ENCODE results near the gene PALLD. TPM values are rescaled to one million over a fixed set of nuclear protein-coding genes. Genes with fewer than 3 reads are reported as not detected.

Gene PALLD
- total RNA-seq, 1 experiment from 2014 or later, result 18.3 TPM

DNA sequence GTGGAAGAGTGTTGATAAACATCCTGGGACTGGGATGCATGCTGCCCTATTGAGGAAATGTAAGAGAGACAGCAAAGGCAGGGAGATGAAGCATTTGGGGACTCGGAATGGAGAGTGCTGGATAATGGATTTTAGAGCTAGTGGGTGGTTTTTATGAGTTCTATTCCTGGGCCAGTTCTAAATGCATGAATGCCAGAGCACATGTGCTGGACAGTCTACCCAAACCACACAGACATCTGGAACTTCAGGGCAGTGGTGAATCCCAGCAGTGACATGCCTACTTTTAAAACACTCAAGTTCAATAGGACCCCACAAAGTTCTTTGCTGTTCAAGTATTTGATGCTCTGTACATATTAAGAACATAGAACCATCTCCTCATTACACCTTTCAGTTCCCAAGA is 379.3 kb downstream of the PALLD start:
- Mint-ChIP-seq H3K27me3 (ENCODE audit: low read depth) (peaks cover 37% of the 10 kb centered on the region), H3K36me3 (ENCODE audit: insufficient read depth in 1 of 3, low read depth in 3 of 3) (peaks cover 0 to 2% (median 0%) of the 10 kb centered on the region in 3 experiments; a peak in 2 of 7 replicates), H3K4me3 (no peak overlapping the region), H3K27ac (no peak overlapping the region; a peak in 1 of 7 replicates), H3K9me3 (no peaks in the 10 kb centered on the region), H3K4me1 (peaks cover 17 to 19% of the 10 kb centered on the region in 2 experiments)
- Histone ChIP-seq H4K20me1 (ENCODE audit: control insufficient read depth, insufficient read depth, insufficient read length) (no peaks in the 10 kb centered on the region), H3K23ac (ENCODE audit: insufficient read length, low read depth, low read length) (no peak overlapping the region), H3K4me1 (ENCODE audit: insufficient read depth, low read length) (no peaks in the 10 kb centered on the region), H2BK120ac (ENCODE audit: low read depth, low read length, poor library complexity, severe bottlenecking) (no peak overlapping the region), H3K18ac (ENCODE audit: insufficient read length, low read depth, low read length) (no peak overlapping the region), H4K5ac (ENCODE audit: insufficient read length, low read depth, low read length) (no peak overlapping the region), H3K27ac (ENCODE audit: insufficient read length, low read depth, low read length) (no peak overlapping the region), H3K14ac (ENCODE audit: insufficient read depth, low read length) (no peak overlapping the region), H2BK5ac (ENCODE audit: insufficient read length, low read length) (no peak overlapping the region), H3K9me3 (ENCODE audit: control insufficient read depth, low read depth, low read length) (no peaks in the 10 kb centered on the region), H2BK12ac (ENCODE audit: insufficient read length, low read depth, low read length) (no peak overlapping the region), H3K79me2 (ENCODE audit: insufficient read depth, low read length) (no peaks in the 10 kb centered on the region), H3K9ac (ENCODE audit: extremely low read depth, insufficient read length, low read length) (no peak overlapping the region), H3K79me1 (ENCODE audit: insufficient read depth, low read depth, low read length, poor library complexity, severe bottlenecking) (no peaks in the 10 kb centered on the region), H3K23me2 (ENCODE audit: insufficient read length, low read depth, low read length, poor library complexity, severe bottlenecking) (peaks cover 3% of the 10 kb centered on the region), H2AK5ac (ENCODE audit: insufficient read length, low read length) (no peak overlapping the region), H4K91ac (ENCODE audit: insufficient read length, low read depth, low read length) (no peak overlapping the region), H3K4ac (ENCODE audit: low read depth, low read length) (no peak overlapping the region), H2BK15ac (ENCODE audit: low read depth, low read length) (no peak overlapping the region), H3K56ac (ENCODE audit: insufficient read length, low read depth, low read length) (no peak overlapping the region), H3T11ph (ENCODE audit: low read length) (no peak overlapping the region), H3K27me3 (ENCODE audit: insufficient read depth, low read length) (no peaks in the 10 kb centered on the region; the same call in 1 of the 2 replicates), H2BK20ac (ENCODE audit: low read depth, low read length, poor library complexity, severe bottlenecking) (no peak overlapping the region), H4K8ac (replicated peaks; ENCODE audit: insufficient read length, low read depth, low read length) (no peak overlapping the region), H2AFZ (ENCODE audit: low read length) (no peak overlapping the region), H3K4me2 (ENCODE audit: insufficient read depth, insufficient read length, low read length) (no peak overlapping the region)
- TF ChIP-seq, protein P1, sequence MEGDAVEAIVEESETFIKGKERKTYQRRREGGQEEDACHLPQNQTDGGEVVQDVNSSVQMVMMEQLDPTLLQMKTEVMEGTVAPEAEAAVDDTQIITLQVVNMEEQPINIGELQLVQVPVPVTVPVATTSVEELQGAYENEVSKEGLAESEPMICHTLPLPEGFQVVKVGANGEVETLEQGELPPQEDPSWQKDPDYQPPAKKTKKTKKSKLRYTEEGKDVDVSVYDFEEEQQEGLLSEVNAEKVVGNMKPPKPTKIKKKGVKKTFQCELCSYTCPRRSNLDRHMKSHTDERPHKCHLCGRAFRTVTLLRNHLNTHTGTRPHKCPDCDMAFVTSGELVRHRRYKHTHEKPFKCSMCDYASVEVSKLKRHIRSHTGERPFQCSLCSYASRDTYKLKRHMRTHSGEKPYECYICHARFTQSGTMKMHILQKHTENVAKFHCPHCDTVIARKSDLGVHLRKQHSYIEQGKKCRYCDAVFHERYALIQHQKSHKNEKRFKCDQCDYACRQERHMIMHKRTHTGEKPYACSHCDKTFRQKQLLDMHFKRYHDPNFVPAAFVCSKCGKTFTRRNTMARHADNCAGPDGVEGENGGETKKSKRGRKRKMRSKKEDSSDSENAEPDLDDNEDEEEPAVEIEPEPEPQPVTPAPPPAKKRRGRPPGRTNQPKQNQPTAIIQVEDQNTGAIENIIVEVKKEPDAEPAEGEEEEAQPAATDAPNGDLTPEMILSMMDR (conservative IDR thresholded peaks at IDR 0.05), result no peak
- DNase-seq, result no peak
- WGBS (ENCODE audit: extremely low coverage, insufficient read length, low lambda C conversion rate), result no CpG with 5 or more reads among the region's 1 CpG

Measured in H9 (cell line).